SK-N-SH (cell line): ENCODE measurements around the gene RYR3. TPM values are rescaled to one million over a fixed set of nuclear protein-coding genes. Genes with fewer than 3 reads are reported as not detected.
A peak's percentile ranks its signal among the peaks of the same experiment; 100 is the strongest.

Experiments used
- CTCF ChIA-PET: fragments of 300-600, 350-600 bp; formaldehyde crosslinking; extraction: SDS; loops from one replicate; lab custom pipeline; 2021; lab: Yijun Ruan, JAX
- POLR2A ChIA-PET: fragments of 350-600 bp; sonication (Branson Sonifier 250); formaldehyde crosslinking; extraction: SDS; loops from one replicate; lab custom pipeline; 2020; ENCODE audit warnings: antibody characterized with exemption, inconsistent platforms; lab: Yijun Ruan, JAX
- DNase-seq: peaks from one replicate; pipeline ENCODE4 v3.0.0; 2012
- H2AFZ ChIP-seq: fragments of 200-600 bp; sonication (generic); 2 replicates; pipeline ENCODE4 v1.8.1; 2016; ENCODE audit warnings: antibody characterized with exemption, mild to moderate bottlenecking, low read depth
- H3F3A ChIP-seq: fragments of 200-600 bp; sonication (generic); replicated peaks from 2 replicates; pipeline ENCODE3; 2016; ENCODE audit warnings: antibody characterized with exemption, mild to moderate bottlenecking; ENCODE audit not compliant: insufficient read depth
- H3K27ac ChIP-seq, 2 experiments: fragments of 200-500 bp in 1 of 2; fragments of 200-600 bp in 1 of 2; sonication (Bioruptor generic) in 1 of 2; sonication (generic), shearing (Covaris generic) in 1 of 2; 2 replicates each; pipeline versions ENCODE4 v1.5.1 to v1.6.1; 2014 to 2016; ENCODE audit warnings: low read depth in 2 of 2, inconsistent platforms in 1 of 2, low read length in 1 of 2, mild to moderate bottlenecking in 1 of 2, mixed read lengths in 1 of 2
- H3K27me3 ChIP-seq: fragments of 200-600 bp; sonication (generic), shearing (Covaris generic); 2 replicates; pipeline ENCODE4 v1.6.1; 2016; ENCODE audit warnings: mixed run types; ENCODE audit not compliant: insufficient read depth
- H3K36me3 ChIP-seq, 2 experiments: fragments of 200-500 bp in 1 of 2; fragments of 200-600 bp in 1 of 2; sonication (Bioruptor generic) in 1 of 2; sonication (generic) in 1 of 2; replicated peaks in 1 of 2; 2 replicates each; pipeline versions ENCODE3 to v1.5.1; 2014 to 2016; ENCODE audit warnings: low read length in 1 of 2, mild to moderate bottlenecking in 1 of 2; ENCODE audit not compliant: insufficient read depth in 2 of 2, control insufficient read depth in 1 of 2
- H3K4me1 ChIP-seq, 2 experiments: fragments of 200-500 bp in 1 of 2; fragments of 200-600 bp in 1 of 2; sonication (Bioruptor generic) in 1 of 2; sonication (generic), shearing (Covaris generic) in 1 of 2; 2 replicates each; pipeline versions ENCODE4 v1.5.1 to v1.6.1; 2014 to 2016; ENCODE audit warnings: low read depth in 1 of 2, low read length in 1 of 2, mixed run types in 1 of 2; ENCODE audit not compliant: insufficient read depth in 2 of 2, control insufficient read depth in 1 of 2
- H3K4me2 ChIP-seq: fragments of 200-600 bp; sonication (generic), shearing (Covaris generic); 2 replicates; pipeline ENCODE4 v1.6.1; 2017; ENCODE audit warnings: mixed run types
- H3K4me3 ChIP-seq, 2 experiments: fragments of 200-500 bp in 1 of 2; fragments of 200-600 bp in 1 of 2; sonication (Bioruptor generic) in 1 of 2; sonication (generic), shearing (Covaris generic) in 1 of 2; 2 replicates each; pipeline versions ENCODE4 v1.5.1 to v1.8.1; 2014 to 2016; ENCODE audit warnings: low read depth in 2 of 2, inconsistent platforms in 1 of 2, low read length in 1 of 2, mild to moderate bottlenecking in 1 of 2, mixed read lengths in 1 of 2, moderate library complexity in 1 of 2
- H3K79me2 ChIP-seq: fragments of 200-600 bp; sonication (generic); 2 replicates; pipeline ENCODE4 v1.8.1; 2017; ENCODE audit warnings: mild to moderate bottlenecking; ENCODE audit not compliant: insufficient read depth
- H3K9ac ChIP-seq: fragments of 200-600 bp; sonication (generic); 2 replicates; pipeline ENCODE4 v1.6.1; 2017; ENCODE audit warnings: mixed run types
- H3K9me2 ChIP-seq: fragments of 200-600 bp; sonication (generic); 2 replicates; pipeline ENCODE4 v1.6.1; 2017; ENCODE audit warnings: mixed run types
- H3K9me3 ChIP-seq: fragments of 200-600 bp; sonication (generic); 2 replicates; pipeline ENCODE4 v1.6.1; 2017; ENCODE audit warnings: mixed run types, mild to moderate bottlenecking, moderate library complexity
- H4K20me1 ChIP-seq: fragments of 200-600 bp; sonication (generic); 2 replicates; pipeline ENCODE4 v1.6.1; 2017; ENCODE audit warnings: mild to moderate bottlenecking, mixed run types; ENCODE audit not compliant: insufficient read depth
- EP300 ChIP-seq, 2 experiments: IDR thresholded peaks; 2 replicates each; pipeline versions ENCODE4 v1.4.0 to v1.6.1; 2012; ENCODE audit warnings: borderline replicate concordance in 1 of 2, low read depth in 1 of 2, low read length in 1 of 2
- EZH2phosphoT487 ChIP-seq: fragments of 200-600 bp; sonication (generic); IDR thresholded peaks from 2 replicates; pipeline ENCODE4 v1.6.1; 2017; ENCODE audit warnings: low read depth, mixed run types, mild to moderate bottlenecking, antibody characterized with exemption, moderate library complexity, borderline replicate concordance
- FOXJ3 ChIP-seq: sonication (generic); formaldehyde crosslinking; IDR thresholded peaks from 2 replicates; pipeline ENCODE4 v1.5.1; 2020; ENCODE audit warnings: mild to moderate bottlenecking, missing genetic modification reagents
- FOXM1 ChIP-seq: IDR thresholded peaks from 2 replicates; pipeline ENCODE4 v1.4.0; 2012; ENCODE audit warnings: low read depth, mild to moderate bottlenecking
- GATA2 ChIP-seq: sonication (generic); formaldehyde crosslinking; IDR thresholded peaks from 2 replicates; pipeline ENCODE4 v1.5.0; 2020; ENCODE audit warnings: mild to moderate bottlenecking, missing genetic modification reagents
- JUND ChIP-seq: IDR thresholded peaks from 2 replicates; pipeline ENCODE4 v1.4.0; 2012
- NFIC ChIP-seq: IDR thresholded peaks from 2 replicates; pipeline ENCODE4 v1.4.0; 2012; ENCODE audit warnings: borderline replicate concordance
- RAD21 ChIP-seq: IDR thresholded peaks from 2 replicates; pipeline ENCODE4 v1.6.1; 2012; ENCODE audit warnings: mild to moderate bottlenecking, low read length
- RFX5 ChIP-seq: IDR thresholded peaks from 2 replicates; pipeline ENCODE4 v1.6.1; 2012; ENCODE audit warnings: mild to moderate bottlenecking, improper control_type of control experiment, low read length
- SIN3A ChIP-seq: IDR thresholded peaks from 2 replicates; pipeline ENCODE4 v1.6.1; 2012; ENCODE audit warnings: low read depth, mild to moderate bottlenecking, low read length, moderate library complexity, borderline replicate concordance
- SMC3 ChIP-seq: IDR thresholded peaks from 2 replicates; pipeline ENCODE4 v1.6.1; 2012; ENCODE audit warnings: low read depth, low read length, improper control_type of control experiment
- TAF1 ChIP-seq: IDR thresholded peaks from 2 replicates; pipeline ENCODE4 v1.6.1; 2012; ENCODE audit warnings: low read depth, mild to moderate bottlenecking, low read length, moderate library complexity, borderline replicate concordance
- TCF12 ChIP-seq: IDR thresholded peaks from 2 replicates; pipeline ENCODE4 v1.4.0; 2012
- TEAD4 ChIP-seq: IDR thresholded peaks from 2 replicates; pipeline ENCODE4 v1.4.0; 2012; ENCODE audit warnings: mild to moderate bottlenecking, borderline replicate concordance; ENCODE audit not compliant: insufficient read depth
- USF1 ChIP-seq: IDR thresholded peaks from 2 replicates; pipeline ENCODE4 v1.4.0; 2012; ENCODE audit warnings: low read depth, borderline replicate concordance
- WGBS: methylation state at CpG from one replicate; pipeline ENCODE4 v1.1.6; 2017; ENCODE audit warnings: low lambda C conversion rate; 5-methylcytosine and 5-hydroxymethylcytosine counted together
- polyA plus RNA-seq, 3 experiments: library from polyadenylated mRNA; depleted of rRNA; stranded (reverse); fragments of >200 nt; gene quantifications; 2 replicates each; pipeline ENCODE4 v1.2.3, GENCODE V29; 2012
- TF ChIP-seq, protein P1 (sequence below): IDR thresholded peaks from 2 replicates; pipeline ENCODE4 v1.6.1; 2012; ENCODE audit warnings: mild to moderate bottlenecking, low read depth, low read length, moderate library complexity
- TF ChIP-seq, protein P2 (sequence below): IDR thresholded peaks from 2 replicates; pipeline ENCODE4 v1.4.0; 2012; ENCODE audit warnings: low read depth

Gene RYR3
- polyA plus RNA-seq, 1 of the 3 experiments (the other 2 are of a cell fraction), result 0.02 TPM

GRCh38 chr15:33871980-33872379 is 561.2 kb downstream of the RYR3 start:
- CTCF ChIA-PET, result interaction anchor here (1.1 kb wide), 1 partner anchor 137 kb away, joined by 4 read pairs; no protein-coding TSS in a partner anchor
- Histone ChIP-seq H3K27ac (peak overlapping the region in 1 of 2 experiments; percentile 24; a peak in 1 of 4 replicates), H3K9me2 (no peaks in the 10 kb centered on the region), H3K9me3 (no peaks in the 10 kb centered on the region), H3K9ac (no peak overlapping the region), H3K79me2 (no peaks in the 10 kb centered on the region), H4K20me1 (no peaks in the 10 kb centered on the region), H3K4me3 (no peak overlapping the region), H3K4me1 (peaks cover 0 to 9% of the 10 kb centered on the region in 2 experiments; a peak in 1 of 4 replicates), H2AFZ (no peak overlapping the region), H3K36me3 (peaks cover 0 to 7% of the 10 kb centered on the region in 2 experiments), H3K4me2 (no peak overlapping the region), H3F3A (no peaks in the 10 kb centered on the region), H3K27me3 (no peaks in the 10 kb centered on the region)
- TF ChIP-seq FOXM1, result no peak
- TF ChIP-seq, protein P1, sequence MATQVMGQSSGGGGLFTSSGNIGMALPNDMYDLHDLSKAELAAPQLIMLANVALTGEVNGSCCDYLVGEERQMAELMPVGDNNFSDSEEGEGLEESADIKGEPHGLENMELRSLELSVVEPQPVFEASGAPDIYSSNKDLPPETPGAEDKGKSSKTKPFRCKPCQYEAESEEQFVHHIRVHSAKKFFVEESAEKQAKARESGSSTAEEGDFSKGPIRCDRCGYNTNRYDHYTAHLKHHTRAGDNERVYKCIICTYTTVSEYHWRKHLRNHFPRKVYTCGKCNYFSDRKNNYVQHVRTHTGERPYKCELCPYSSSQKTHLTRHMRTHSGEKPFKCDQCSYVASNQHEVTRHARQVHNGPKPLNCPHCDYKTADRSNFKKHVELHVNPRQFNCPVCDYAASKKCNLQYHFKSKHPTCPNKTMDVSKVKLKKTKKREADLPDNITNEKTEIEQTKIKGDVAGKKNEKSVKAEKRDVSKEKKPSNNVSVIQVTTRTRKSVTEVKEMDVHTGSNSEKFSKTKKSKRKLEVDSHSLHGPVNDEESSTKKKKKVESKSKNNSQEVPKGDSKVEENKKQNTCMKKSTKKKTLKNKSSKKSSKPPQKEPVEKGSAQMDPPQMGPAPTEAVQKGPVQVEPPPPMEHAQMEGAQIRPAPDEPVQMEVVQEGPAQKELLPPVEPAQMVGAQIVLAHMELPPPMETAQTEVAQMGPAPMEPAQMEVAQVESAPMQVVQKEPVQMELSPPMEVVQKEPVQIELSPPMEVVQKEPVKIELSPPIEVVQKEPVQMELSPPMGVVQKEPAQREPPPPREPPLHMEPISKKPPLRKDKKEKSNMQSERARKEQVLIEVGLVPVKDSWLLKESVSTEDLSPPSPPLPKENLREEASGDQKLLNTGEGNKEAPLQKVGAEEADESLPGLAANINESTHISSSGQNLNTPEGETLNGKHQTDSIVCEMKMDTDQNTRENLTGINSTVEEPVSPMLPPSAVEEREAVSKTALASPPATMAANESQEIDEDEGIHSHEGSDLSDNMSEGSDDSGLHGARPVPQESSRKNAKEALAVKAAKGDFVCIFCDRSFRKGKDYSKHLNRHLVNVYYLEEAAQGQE, result no peak
- TF ChIP-seq NFIC, result no peak
- TF ChIP-seq RFX5, result no peak
- TF ChIP-seq EP300 (IDR thresholded peaks at IDR 0.05; ENCODE audit: borderline replicate concordance in 1 of 2, low read depth in 1 of 2, low read length in 1 of 2), result no peak
- TF ChIP-seq RAD21, result no peak
- TF ChIP-seq SIN3A, result no peak
- no peak for TF ChIP-seq USF1
- TF ChIP-seq GATA2, result no peak
- DNase-seq, result peak; percentile 57
- 90% methylated on average over 2 of the region's 2 CpGs for WGBS
- POLR2A ChIA-PET, result no interaction called here

DNA sequence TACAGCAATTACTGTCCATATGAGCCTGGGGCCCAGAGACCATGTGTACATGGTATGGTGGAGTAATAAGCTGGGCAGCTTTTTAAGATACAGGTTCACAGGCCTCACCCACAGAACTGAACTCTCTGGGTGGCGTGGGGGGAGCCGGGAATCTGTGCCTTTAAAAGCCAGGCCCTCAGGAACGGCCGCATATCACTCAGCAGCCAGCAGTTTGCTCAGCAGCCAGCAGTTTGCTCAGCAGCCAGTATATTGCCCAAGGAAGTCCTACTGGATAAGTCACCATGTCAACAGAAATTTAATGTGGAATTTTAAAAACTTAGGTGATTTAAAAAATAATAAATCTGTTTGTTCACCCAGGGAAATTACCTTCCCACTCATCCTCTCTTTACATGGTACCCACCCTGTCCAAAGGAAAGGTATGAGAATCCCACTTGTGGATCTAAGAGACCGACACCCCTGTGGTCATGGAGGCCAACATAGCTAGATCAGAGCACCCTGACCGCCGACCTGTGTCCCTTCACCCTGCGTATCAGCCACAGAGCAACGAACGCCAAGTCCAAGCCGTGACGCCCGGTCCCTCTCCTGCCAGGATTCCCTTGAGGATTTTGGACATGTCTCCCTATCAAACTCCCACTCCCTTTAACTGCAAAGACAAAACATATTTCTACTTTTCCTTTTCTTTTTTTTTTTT is 561.8 kb downstream of the RYR3 start:
- H3F3A ChIP-seq, result no peaks in the 10 kb centered on the region
- H2AFZ ChIP-seq, result no peak overlapping the region
- WGBS, result 89% methylated on average over 13 of the region's 13 CpGs
- POLR2A ChIA-PET, result no interaction called here
- no peak for DNase-seq
- no peaks in the 10 kb centered on the region for H3K79me2 ChIP-seq
- H3K9me3 ChIP-seq, result no peaks in the 10 kb centered on the region
- no peaks in the 10 kb centered on the region for H3K9me2 ChIP-seq
- H4K20me1 ChIP-seq, result no peaks in the 10 kb centered on the region
- no peak overlapping the region for H3K4me3 ChIP-seq
- H3K27me3 ChIP-seq, result no peaks in the 10 kb centered on the region
- H3K36me3 ChIP-seq, result peaks cover 0 to 2% of the 10 kb centered on the region in 2 experiments
- H3K9ac ChIP-seq, result no peak overlapping the region
- CTCF ChIA-PET, result interaction anchor here (1.1 kb wide), 1 partner anchor 137 kb away, joined by 4 read pairs; no protein-coding TSS in a partner anchor
- H3K4me2 ChIP-seq, result no peak overlapping the region
- peak overlapping the region in 1 of 2 experiments; percentile 24; a peak in 1 of 4 replicates for H3K27ac ChIP-seq
- H3K4me1 ChIP-seq, result peaks cover 0 to 9% of the 10 kb centered on the region in 2 experiments; a peak in 1 of 4 replicates
- no peak for TF ChIP-seq USF1
- TF ChIP-seq, protein P2, sequence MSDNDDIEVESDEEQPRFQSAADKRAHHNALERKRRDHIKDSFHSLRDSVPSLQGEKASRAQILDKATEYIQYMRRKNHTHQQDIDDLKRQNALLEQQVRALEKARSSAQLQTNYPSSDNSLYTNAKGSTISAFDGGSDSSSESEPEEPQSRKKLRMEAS, result no peak
- no peak for TF ChIP-seq TEAD4
- no peak for TF ChIP-seq SMC3
- TF ChIP-seq EZH2phosphoT487, result no peak
- TF ChIP-seq TCF12, result no peak
- TF ChIP-seq RAD21, result no peak
- no peak for TF ChIP-seq FOXJ3
- no peak for TF ChIP-seq JUND
- TF ChIP-seq SIN3A, result no peak
- no peak for TF ChIP-seq TAF1
